ENCODE data around the gene AQP6.

GRCh38 chr12:49928471-49928870 is 44.3 kb upstream of the AQP6 start:
- no peak for TF ChIP-seq CTCF (IDR thresholded peaks at IDR 0.05; ENCODE audit: borderline replicate concordance, extremely low read depth, low read length, poor library complexity, severe bottlenecking)
- no peak for TF ChIP-seq EZH2 (IDR thresholded peaks at IDR 0.05; ENCODE audit: borderline replicate concordance, low read depth, low read length, severe bottlenecking)
